RKO (cell line): Measurements from ENCODE around the gene ZNF236.

Experiments used
- DNase-seq: peaks from one replicate; pipeline ENCODE4 v3.0.0-alpha.2; 2016; ENCODE audit warnings: low spot score

The ZNF236 gene

GRCh38 chr18:76973520-76974266 lies 151.3 kb downstream of the ZNF236 start:
- DNase-seq = no peak

- no peak for DNase-seq
Observed at GRCh38 chr18:76974386-76974785, 152.0 kb downstream of the ZNF236 start.

GRCh38 chr18:76975577-76976110 lies 153.3 kb downstream of the ZNF236 start:
- no peak for DNase-seq

- DNase-seq = no peak
Observed at GRCh38 chr18:76977108-76977621, 154.8 kb downstream of the ZNF236 start.

- no peak for DNase-seq
Observed at GRCh38 chr18:76977684-76978232, 155.4 kb downstream of the ZNF236 start.

- DNase-seq = no peak
Observed at GRCh38 chr18:76978616-76979015, 156.3 kb downstream of the ZNF236 start.

GRCh38 chr18:76979111-76979751 lies 156.9 kb downstream of the ZNF236 start:
- DNase-seq = no peak

- no peak for DNase-seq
Observed at GRCh38 chr18:76979906-76980305, 157.5 kb downstream of the ZNF236 start.

GRCh38 chr18:76980663-76981395 lies 158.5 kb downstream of the ZNF236 start:
- no peak for DNase-seq

- no peak for DNase-seq
Observed at GRCh38 chr18:76981396-76981968, 159.1 kb downstream of the ZNF236 start.

GRCh38 chr18:76982038-76982437 lies 159.7 kb downstream of the ZNF236 start:
- no peak for DNase-seq

GRCh38 chr18:76982841-76983583 lies 160.7 kb downstream of the ZNF236 start:
- DNase-seq = peak; percentile 75

- DNase-seq = no peak
Observed at GRCh38 chr18:76983613-76984051, 161.3 kb downstream of the ZNF236 start.

GRCh38 chr18:76984193-76985155 lies 162.1 kb downstream of the ZNF236 start:
- no peak for DNase-seq

- no peak for DNase-seq
Observed at GRCh38 chr18:76985156-76985950, 163.0 kb downstream of the ZNF236 start.

GRCh38 chr18:76985951-76986236 lies 163.5 kb downstream of the ZNF236 start:
- no peak for DNase-seq

GRCh38 chr18:76986406-76986805 lies 164.0 kb downstream of the ZNF236 start:
- no peak for DNase-seq

GRCh38 chr18:76988031-76988826 lies 165.9 kb downstream of the ZNF236 start:
- no peak for DNase-seq
